K562 (cell line): Measurements from ENCODE around the gene ARHGAP24. TPM values are rescaled to one million over a fixed set of nuclear protein-coding genes. Genes with fewer than 3 reads are reported as not detected.
A peak's percentile ranks its signal among the peaks of the same experiment; 100 is the strongest.

Experiments
- BHLHE40 ChIP-seq: IDR thresholded peaks from 2 replicates; pipeline ENCODE4 v1.6.1; 2011; ENCODE audit warnings: low read length, improper control_type of control experiment
- C11orf30 ChIP-seq: fragments of 450-650 bp; IDR thresholded peaks from 2 replicates; pipeline ENCODE4 v1.6.1; 2016; ENCODE audit warnings: low read depth, mild to moderate bottlenecking
- CAMTA2 ChIP-seq: fragments of 250-450 bp; sonication (Bioruptor Pico); conservative IDR thresholded peaks from 2 replicates; pipeline ENCODE4 v1.5.1; 2022
- CCNT2 ChIP-seq: IDR thresholded peaks from 2 replicates; pipeline ENCODE4 v1.6.1; 2011; ENCODE audit warnings: borderline replicate concordance, low read depth, mild to moderate bottlenecking, moderate library complexity, mixed read lengths, low read length; ENCODE audit not compliant: insufficient read length; ENCODE audit errors: extremely low read depth
- CEBPG ChIP-seq, 3 experiments: fragments of 200-800 bp in 1 of 3; sonication (Bioruptor generic) in 1 of 3; sonication (generic) in 1 of 3; formaldehyde crosslinking in 1 of 3; IDR thresholded peaks in 2 of 3; conservative IDR thresholded peaks in 1 of 3; 2 replicates each; pipeline versions ENCODE4 v1.6.1 to v1.8.0; 2016 to 2022; ENCODE audit warnings: missing compliant biosample characterization in 2 of 3, missing genetic modification characterization in 2 of 3, mild to moderate bottlenecking in 1 of 3, missing genetic modification reagents in 1 of 3
- CTBP1 ChIP-seq: fragments of 450-650 bp; IDR thresholded peaks from 2 replicates; pipeline ENCODE4 v1.6.1; 2016; ENCODE audit warnings: borderline replicate concordance
- EGR1 ChIP-seq: fragments of 450-650 bp; conservative IDR thresholded peaks from 2 replicates; pipeline ENCODE4 v1.6.1; 2017; ENCODE audit warnings: mild to moderate bottlenecking
- ETV1 ChIP-seq: fragments of 450-650 bp; conservative IDR thresholded peaks from 2 replicates; pipeline ENCODE4 v1.6.1; 2016; ENCODE audit warnings: missing genetic modification characterization, control low read depth, low read depth, missing compliant biosample characterization
- HIVEP1 ChIP-seq: fragments of 250-450 bp; sonication (Bioruptor Pico); IDR thresholded peaks from 2 replicates; pipeline ENCODE4 v1.4.0; 2020; ENCODE audit warnings: mild to moderate bottlenecking
- LEF1 ChIP-seq: fragments of 450-650 bp; IDR thresholded peaks from 2 replicates; pipeline ENCODE4 v1.6.1; 2016; ENCODE audit warnings: mild to moderate bottlenecking
- NFE2 ChIP-seq: IDR thresholded peaks from 2 replicates; pipeline ENCODE4 v1.6.1; 2014; ENCODE audit warnings: antibody characterized with exemption, low read depth
- NUFIP1 ChIP-seq: fragments of 450-650 bp; IDR thresholded peaks from 2 replicates; pipeline ENCODE4 v1.6.1; 2018; ENCODE audit not compliant: partially characterized antibody
- OTX1 ChIP-seq: fragments of 450-650 bp; formaldehyde crosslinking; IDR thresholded peaks from 2 replicates; pipeline ENCODE4 v1.4.0; 2022; ENCODE audit warnings: mild to moderate bottlenecking
- RNF2 ChIP-seq: sonication (generic); IDR thresholded peaks from 2 replicates; pipeline ENCODE4 v1.6.1; 2016
- STAT5B ChIP-seq: fragments of 250-450 bp; sonication (Bioruptor Pico); IDR thresholded peaks from 2 replicates; pipeline ENCODE4 v1.8.0; 2021; ENCODE audit warnings: mild to moderate bottlenecking, inconsistent platforms
- ZNF165 ChIP-seq: fragments of 250-450 bp; sonication (Bioruptor Pico); IDR thresholded peaks from 2 replicates; pipeline ENCODE4 v1.4.0; 2020; ENCODE audit warnings: borderline replicate concordance
- ZNF23 ChIP-seq: fragments of 250-450 bp; sonication (Bioruptor Pico); IDR thresholded peaks from 2 replicates; pipeline ENCODE4 v1.4.0; 2020; ENCODE audit warnings: mild to moderate bottlenecking
- ZNF408 ChIP-seq: fragments of 250-450 bp; sonication (Bioruptor Pico); IDR thresholded peaks from 2 replicates; pipeline ENCODE4 v1.4.0; 2020; ENCODE audit warnings: low read depth, mild to moderate bottlenecking, moderate library complexity
- polyA plus RNA-seq, 8 experiments: library from polyadenylated mRNA; depleted of rRNA in 4 of 8; stranded (reverse) in 5 of 8; unstranded in 3 of 8; fragments of >200 nt; fragmentation: Nextera tagmentation in 2 of 8; fragmentation: Illumina TruSeq in 1 of 8; extraction: Ambion mirVana in 2 of 8; extraction: Trizol in 1 of 8; gene quantifications; 2 replicates each; pipeline versions ENCODE4 v1.2.1 to v1.2.3, GENCODE V29; 2011 to 2014; ENCODE audit warnings: inconsistent platforms in 1 of 8, missing spikeins in 1 of 8
- total RNA-seq, 7 experiments: library from RNA; depleted of rRNA in 6 of 7; stranded (reverse); fragments of >200 nt in 6 of 7; fragmentation: Illumina TruSeq in 2 of 7; extraction: Trizol in 2 of 7; gene quantifications; 2 replicates each; pipeline versions ENCODE4 v1.2.1 to v1.2.3, GENCODE V29; 2011 to 2021; ENCODE audit warnings: low replicate concordance in 1 of 7
- TF ChIP-seq, protein P1 (sequence below), 2 experiments: fragments of 450-650 bp; conservative IDR thresholded peaks; 2 replicates each; pipeline ENCODE4 v1.6.1; 2017; ENCODE audit warnings: mild to moderate bottlenecking in 2 of 2, moderate library complexity in 2 of 2
- TF ChIP-seq, protein P2 (sequence below): sonication (generic); formaldehyde crosslinking; IDR thresholded peaks from 2 replicates; pipeline ENCODE4 v1.8.0; 2023; ENCODE audit warnings: mild to moderate bottlenecking, missing genetic modification reagents
- TF ChIP-seq, protein P3 (sequence below): fragments of 250-450 bp; sonication (Bioruptor Pico); IDR thresholded peaks from 2 replicates; pipeline ENCODE4 v1.5.0; 2020; ENCODE audit warnings: mild to moderate bottlenecking, borderline replicate concordance
- TF ChIP-seq, protein P4 (sequence below): fragments of 250-450 bp; sonication (Bioruptor Pico); IDR thresholded peaks from 2 replicates; pipeline ENCODE4 v1.8.0; 2021; ENCODE audit warnings: moderate library complexity, mild to moderate bottlenecking, inconsistent platforms
- TF ChIP-seq, protein P5 (sequence below): IDR thresholded peaks from 2 replicates; pipeline ENCODE4 v1.6.1; 2016; ENCODE audit warnings: missing genetic modification characterization, missing compliant biosample characterization

The ARHGAP24 gene
- total and polyA plus RNA-seq, 9 of the 15 experiments (the other 6 are each of a cell fraction or from before 2014, with no cell fraction given) = 8.0 to 22.6 (median 14.0) TPM

DNA sequence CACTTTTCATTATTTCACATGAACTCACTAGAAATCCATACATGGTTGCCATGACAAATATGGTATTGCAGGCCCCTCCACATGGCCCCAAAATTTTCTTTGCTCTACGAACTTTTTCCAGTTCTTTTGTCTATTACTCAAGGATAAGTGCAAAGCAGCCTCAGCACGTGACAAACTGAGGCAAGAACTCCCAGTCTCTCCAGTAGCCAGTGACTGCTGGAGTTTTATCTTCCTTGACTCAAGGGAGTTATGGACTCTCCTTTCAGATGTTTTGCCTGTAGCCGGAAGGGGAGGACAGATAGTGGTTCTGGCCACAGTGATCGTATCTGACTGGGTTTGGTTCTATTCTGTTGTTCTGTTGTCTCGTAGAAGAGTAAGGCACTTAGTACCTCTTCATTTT is 105.5 kb downstream of the ARHGAP24 start (continued):
- TF ChIP-seq, protein P1, sequence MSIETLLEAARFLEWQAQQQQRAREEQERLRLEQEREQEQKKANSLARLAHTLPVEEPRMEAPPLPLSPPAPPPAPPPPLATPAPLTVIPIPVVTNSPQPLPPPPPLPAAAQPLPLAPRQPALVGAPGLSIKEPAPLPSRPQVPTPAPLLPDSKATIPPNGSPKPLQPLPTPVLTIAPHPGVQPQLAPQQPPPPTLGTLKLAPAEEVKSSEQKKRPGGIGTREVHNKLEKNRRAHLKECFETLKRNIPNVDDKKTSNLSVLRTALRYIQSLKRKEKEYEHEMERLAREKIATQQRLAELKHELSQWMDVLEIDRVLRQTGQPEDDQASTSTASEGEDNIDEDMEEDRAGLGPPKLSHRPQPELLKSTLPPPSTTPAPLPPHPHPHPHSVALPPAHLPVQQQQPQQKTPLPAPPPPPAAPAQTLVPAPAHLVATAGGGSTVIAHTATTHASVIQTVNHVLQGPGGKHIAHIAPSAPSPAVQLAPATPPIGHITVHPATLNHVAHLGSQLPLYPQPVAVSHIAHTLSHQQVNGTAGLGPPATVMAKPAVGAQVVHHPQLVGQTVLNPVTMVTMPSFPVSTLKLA (conservative IDR thresholded peaks at IDR 0.05) = peak; percentile 29 to 51; a peak in 1 of 4 replicates
- TF ChIP-seq RNF2 (peak; percentile 72; the same call in 1 of the 2 replicates), LEF1 (peak; percentile 24; the same call in 1 of the 2 replicates), HIVEP1 (0 out of 2 replicates have a peak, but pooled peaks have one; percentile 41), CCNT2 (no peak), CTBP1 (no peak), ETV1 (tag) (peak; percentile 96), ZNF165 (CRISPR knock-in tag) (0 out of 2 replicates have a peak, but pooled peaks have one; percentile 38), C11orf30 (no peak), CAMTA2 (CRISPR knock-in tag) (no peak), ZNF408 (CRISPR knock-in tag) (no peak), CEBPG (CRISPR knock-in tag; IDR thresholded peaks at IDR 0.05) (no peak), CEBPG (tag; conservative IDR thresholded peaks at IDR 0.05 in 1 of 2, IDR thresholded peaks at IDR 0.05 in 1 of 2) (peak in 1 of 2 experiments; percentile 34; a peak in 1 of 4 replicates), STAT5B (CRISPR knock-in tag) (no peak), NUFIP1 (no peak), OTX1 (0 out of 2 replicates have a peak, but pooled peaks have one; percentile 27), ZNF23 (CRISPR knock-in tag) (no peak), BHLHE40 (peak; percentile 94), NFE2 (no peak), EGR1 (no peak)
- TF ChIP-seq, protein P2, sequence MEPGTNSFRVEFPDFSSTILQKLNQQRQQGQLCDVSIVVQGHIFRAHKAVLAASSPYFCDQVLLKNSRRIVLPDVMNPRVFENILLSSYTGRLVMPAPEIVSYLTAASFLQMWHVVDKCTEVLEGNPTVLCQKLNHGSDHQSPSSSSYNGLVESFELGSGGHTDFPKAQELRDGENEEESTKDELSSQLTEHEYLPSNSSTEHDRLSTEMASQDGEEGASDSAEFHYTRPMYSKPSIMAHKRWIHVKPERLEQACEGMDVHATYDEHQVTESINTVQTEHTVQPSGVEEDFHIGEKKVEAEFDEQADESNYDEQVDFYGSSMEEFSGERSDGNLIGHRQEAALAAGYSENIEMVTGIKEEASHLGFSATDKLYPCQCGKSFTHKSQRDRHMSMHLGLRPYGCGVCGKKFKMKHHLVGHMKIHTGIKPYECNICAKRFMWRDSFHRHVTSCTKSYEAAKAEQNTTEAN (CRISPR knock-in tag) = no peak
- TF ChIP-seq, protein P3, sequence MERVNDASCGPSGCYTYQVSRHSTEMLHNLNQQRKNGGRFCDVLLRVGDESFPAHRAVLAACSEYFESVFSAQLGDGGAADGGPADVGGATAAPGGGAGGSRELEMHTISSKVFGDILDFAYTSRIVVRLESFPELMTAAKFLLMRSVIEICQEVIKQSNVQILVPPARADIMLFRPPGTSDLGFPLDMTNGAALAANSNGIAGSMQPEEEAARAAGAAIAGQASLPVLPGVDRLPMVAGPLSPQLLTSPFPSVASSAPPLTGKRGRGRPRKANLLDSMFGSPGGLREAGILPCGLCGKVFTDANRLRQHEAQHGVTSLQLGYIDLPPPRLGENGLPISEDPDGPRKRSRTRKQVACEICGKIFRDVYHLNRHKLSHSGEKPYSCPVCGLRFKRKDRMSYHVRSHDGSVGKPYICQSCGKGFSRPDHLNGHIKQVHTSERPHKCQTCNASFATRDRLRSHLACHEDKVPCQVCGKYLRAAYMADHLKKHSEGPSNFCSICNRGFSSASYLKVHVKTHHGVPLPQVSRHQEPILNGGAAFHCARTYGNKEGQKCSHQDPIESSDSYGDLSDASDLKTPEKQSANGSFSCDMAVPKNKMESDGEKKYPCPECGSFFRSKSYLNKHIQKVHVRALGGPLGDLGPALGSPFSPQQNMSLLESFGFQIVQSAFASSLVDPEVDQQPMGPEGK (CRISPR knock-in tag) = no peak
- TF ChIP-seq, protein P4, sequence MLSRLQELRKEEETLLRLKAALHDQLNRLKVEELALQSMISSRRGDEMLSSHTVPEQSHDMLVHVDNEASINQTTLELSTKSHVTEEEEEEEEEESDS (CRISPR knock-in tag) = no peak
- TF ChIP-seq, protein P5, sequence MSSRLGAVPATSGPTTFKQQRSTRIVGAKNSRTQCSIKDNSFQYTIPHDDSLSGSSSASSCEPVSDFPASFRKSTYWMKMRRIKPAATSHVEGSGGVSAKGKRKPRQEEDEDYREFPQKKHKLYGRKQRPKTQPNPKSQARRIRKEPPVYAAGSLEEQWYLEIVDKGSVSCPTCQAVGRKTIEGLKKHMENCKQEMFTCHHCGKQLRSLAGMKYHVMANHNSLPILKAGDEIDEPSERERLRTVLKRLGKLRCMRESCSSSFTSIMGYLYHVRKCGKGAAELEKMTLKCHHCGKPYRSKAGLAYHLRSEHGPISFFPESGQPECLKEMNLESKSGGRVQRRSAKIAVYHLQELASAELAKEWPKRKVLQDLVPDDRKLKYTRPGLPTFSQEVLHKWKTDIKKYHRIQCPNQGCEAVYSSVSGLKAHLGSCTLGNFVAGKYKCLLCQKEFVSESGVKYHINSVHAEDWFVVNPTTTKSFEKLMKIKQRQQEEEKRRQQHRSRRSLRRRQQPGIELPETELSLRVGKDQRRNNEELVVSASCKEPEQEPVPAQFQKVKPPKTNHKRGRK (tag) = no peak
